GM18526 (cell line): ENCODE results near the gene KRT35.

Source experiments
- POLR2A ChIP-seq: IDR thresholded peaks from 3 replicates; pipeline ENCODE4 v1.6.1; 2011; ENCODE audit not compliant: insufficient read length; ENCODE audit errors: extremely low read depth

The KRT35 gene

DNA sequence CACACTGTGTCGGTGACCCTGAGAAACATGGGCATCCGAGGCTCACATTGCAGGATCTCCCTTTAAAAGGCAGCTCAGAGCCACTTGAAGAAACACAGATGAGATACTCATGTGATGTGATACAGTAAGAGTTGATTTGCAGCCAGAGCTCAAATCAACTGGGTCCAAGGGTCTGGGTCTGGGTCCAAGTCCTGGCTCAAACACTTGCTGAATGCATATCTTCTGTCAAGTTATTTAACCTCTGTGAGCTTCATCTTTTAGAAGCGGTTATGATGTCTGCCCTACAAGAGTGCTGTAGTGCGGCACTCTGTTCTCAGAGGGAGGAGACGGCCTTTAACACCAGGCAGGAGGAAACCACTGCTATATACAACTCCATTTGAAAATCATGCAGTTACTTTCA, 46.5 kb downstream of the KRT35 start:
- no peak for TF ChIP-seq POLR2A

GRCh38 chr17:41434005-41434404, 46.9 kb downstream of the KRT35 start:
- no peak for TF ChIP-seq POLR2A

GRCh38 chr17:41433586-41433985, 47.4 kb downstream of the KRT35 start:
- no peak for TF ChIP-seq POLR2A

DNA sequence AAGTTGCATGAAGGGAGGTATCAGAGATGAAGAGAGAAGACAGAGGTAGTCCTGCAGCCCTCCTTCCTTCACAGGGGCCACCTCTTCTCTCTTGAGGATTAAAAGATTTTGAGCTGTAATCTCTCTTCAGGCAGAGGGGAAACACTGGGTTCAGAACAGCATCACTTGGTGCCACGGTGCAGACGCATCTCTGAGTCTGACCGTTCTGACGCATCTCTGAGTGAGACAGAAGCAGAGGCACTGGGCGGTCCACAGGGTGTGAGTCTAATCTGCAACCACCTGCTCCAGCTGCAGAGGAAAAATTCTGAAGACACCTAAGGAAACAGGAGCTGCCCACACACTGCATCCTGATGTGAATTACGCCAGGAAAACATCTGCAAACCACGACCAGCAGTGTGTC, 51.3 kb downstream of the KRT35 start:
- TF ChIP-seq POLR2A, result no peak

DNA sequence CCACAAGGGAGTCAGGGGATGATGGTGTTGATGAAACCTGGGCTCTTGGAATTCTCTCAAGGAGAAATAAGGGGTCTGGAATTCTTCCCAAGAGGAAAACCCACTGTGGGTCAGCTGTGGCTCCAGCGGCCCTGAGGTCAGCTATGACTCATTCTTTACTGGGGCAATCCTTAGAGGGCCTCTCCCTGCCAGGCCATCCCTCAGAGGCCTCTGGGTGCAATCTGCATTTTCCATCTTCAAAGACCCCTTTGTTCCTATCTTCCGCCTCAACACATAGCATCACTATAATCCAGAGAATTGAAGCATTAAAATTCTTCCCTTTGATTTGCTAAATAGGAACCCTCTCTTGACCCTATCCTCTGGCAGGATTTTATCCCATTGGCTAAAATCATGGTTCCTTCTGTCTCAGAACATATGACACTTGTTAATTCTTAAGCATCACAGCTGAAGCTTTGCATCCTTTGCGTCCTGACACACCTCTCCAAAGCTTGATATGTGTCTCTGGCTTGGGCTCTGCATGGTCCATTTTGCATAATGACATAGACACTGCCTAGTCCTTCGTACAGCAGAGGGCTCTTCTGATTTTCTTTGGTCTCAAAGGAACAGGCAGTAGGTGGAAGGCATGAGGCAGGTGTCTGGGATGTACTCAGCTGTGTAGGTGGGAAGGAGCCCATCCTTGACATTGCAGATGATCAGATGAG, 52.2 kb downstream of the KRT35 start:
- no peak for TF ChIP-seq POLR2A
